Smooth muscle cell (in vitro differentiated cells): ENCODE data around the gene ZKSCAN3. TPM values are rescaled to one million over a fixed set of nuclear protein-coding genes. Genes with fewer than 3 reads are reported as not detected.

Experiments
- DNase-seq: peaks from one replicate; lab custom pipeline; 2025; ENCODE audit not compliant: unreplicated experiment; lab: John Stamatoyannopoulos, UW
- H2AFZ ChIP-seq: fragments of 200-600 bp; sonication (generic); 2 replicates; pipeline ENCODE4 v1.6.0; 2016; ENCODE audit warnings: antibody characterized with exemption, low read depth, mild to moderate bottlenecking
- H3F3A ChIP-seq: fragments of 200-600 bp; sonication (generic); 2 replicates; pipeline ENCODE4 v1.6.0; 2017; ENCODE audit warnings: antibody characterized with exemption, low read depth
- H3K27ac ChIP-seq: fragments of 200-600 bp; sonication (generic); 2 replicates; pipeline ENCODE4 v1.5.1; 2016; ENCODE audit warnings: low read depth, mild to moderate bottlenecking
- H3K27me3 ChIP-seq: fragments of 200-600 bp; sonication (generic); 2 replicates; pipeline ENCODE4 v1.6.1; 2016; ENCODE audit warnings: low read depth, mild to moderate bottlenecking
- H3K36me3 ChIP-seq: fragments of 200-600 bp; sonication (generic); 2 replicates; pipeline ENCODE4 v1.5.1; 2016; ENCODE audit warnings: low read depth
- H3K4me1 ChIP-seq: fragments of 200-600 bp; sonication (generic); 2 replicates; pipeline ENCODE4 v1.5.1; 2016; ENCODE audit warnings: low read depth
- H3K4me2 ChIP-seq: fragments of 200-600 bp; sonication (generic); 2 replicates; pipeline ENCODE4 v1.6.0; 2016; ENCODE audit warnings: mild to moderate bottlenecking
- H3K4me3 ChIP-seq: fragments of 200-600 bp; sonication (generic); 2 replicates; pipeline ENCODE4 v1.5.1; 2016; ENCODE audit warnings: mild to moderate bottlenecking
- H3K79me2 ChIP-seq: fragments of 200-600 bp; sonication (generic); 2 replicates; pipeline ENCODE4 v1.6.0; 2016; ENCODE audit warnings: low read depth, mild to moderate bottlenecking
- H3K9ac ChIP-seq: fragments of 200-600 bp; sonication (generic); 2 replicates; pipeline ENCODE4 v1.6.0; 2016; ENCODE audit warnings: low read depth
- H3K9me3 ChIP-seq: fragments of 200-600 bp; sonication (generic); replicated peaks from 2 replicates; pipeline ENCODE4 v1.5.1; 2016; ENCODE audit warnings: low read depth
- H4K20me1 ChIP-seq: fragments of 200-600 bp; sonication (generic); 2 replicates; pipeline ENCODE4 v1.6.0; 2016; ENCODE audit warnings: low read depth
- CTCF ChIP-seq: fragments of 200-600 bp; sonication (generic); IDR thresholded peaks from 2 replicates; pipeline ENCODE4 v1.5.1; 2017; ENCODE audit warnings: borderline replicate concordance, mild to moderate bottlenecking, antibody characterized with exemption; ENCODE audit not compliant: insufficient read depth, poor library complexity, severe bottlenecking
- WGBS: methylation state at CpG from one replicate; pipeline ENCODE4 v1.1.7; 2016; ENCODE audit warnings: low lambda C conversion rate; 5-methylcytosine and 5-hydroxymethylcytosine counted together
- polyA plus RNA-seq: library from polyadenylated mRNA; unstranded; fragments of >200 nt; fragmentation: Nextera tagmentation; extraction: Ambion mirVana; gene quantifications from 2 replicates; pipeline ENCODE4 v1.2.1, GENCODE V29; 2016
- small RNA-seq: library from RNA; depleted of rRNA; stranded (forward); fragments of <200 nt; gene quantifications from one replicate; pipeline ENCODE3, GENCODE V24; 2014
- total RNA-seq: library from RNA; depleted of rRNA; stranded (reverse); fragments of >200 nt; gene quantifications from 2 replicates; pipeline ENCODE4 v1.2.3, GENCODE V29; 2014

The ZKSCAN3 gene
- total and polyA plus RNA-seq, 2 experiments from 2014 or later = 3.6 to 5.2 TPM

DNA sequence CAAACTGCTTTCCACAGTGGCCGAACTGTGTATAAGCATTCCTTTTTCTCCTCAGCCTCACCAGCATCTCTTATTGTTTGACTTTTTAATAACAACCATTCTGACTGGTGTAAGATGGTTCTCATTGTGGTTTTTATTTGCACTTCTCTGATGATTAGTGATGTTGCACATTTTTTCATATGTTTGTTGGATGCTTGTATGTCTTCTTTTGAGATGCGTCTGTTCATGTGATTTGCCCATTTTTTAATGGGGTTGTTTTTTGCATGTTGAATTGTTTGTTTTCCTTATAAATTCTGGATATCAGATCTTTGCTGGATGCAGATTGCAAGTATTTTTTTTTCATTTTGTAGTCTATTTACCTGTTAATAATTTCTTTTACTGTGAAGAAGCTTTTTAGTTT is 61.0 kb downstream of the ZKSCAN3 start:
- Histone ChIP-seq H4K20me1 (no peaks in the 10 kb centered on the region), H3K9ac (no peak overlapping the region), H2AFZ (no peak overlapping the region), H3K4me1 (no peaks in the 10 kb centered on the region), H3K9me3 (no peaks in the 10 kb centered on the region), H3K4me2 (no peak overlapping the region), H3K27ac (no peak overlapping the region), H3K27me3 (no peaks in the 10 kb centered on the region), H3K36me3 (no peaks in the 10 kb centered on the region), H3K4me3 (no peak overlapping the region), H3F3A (no peaks in the 10 kb centered on the region), H3K79me2 (no peaks in the 10 kb centered on the region)
- no peak for TF ChIP-seq CTCF
- WGBS = 96% methylated on average over 2 of the region's 2 CpGs
- no peak for DNase-seq

DNA sequence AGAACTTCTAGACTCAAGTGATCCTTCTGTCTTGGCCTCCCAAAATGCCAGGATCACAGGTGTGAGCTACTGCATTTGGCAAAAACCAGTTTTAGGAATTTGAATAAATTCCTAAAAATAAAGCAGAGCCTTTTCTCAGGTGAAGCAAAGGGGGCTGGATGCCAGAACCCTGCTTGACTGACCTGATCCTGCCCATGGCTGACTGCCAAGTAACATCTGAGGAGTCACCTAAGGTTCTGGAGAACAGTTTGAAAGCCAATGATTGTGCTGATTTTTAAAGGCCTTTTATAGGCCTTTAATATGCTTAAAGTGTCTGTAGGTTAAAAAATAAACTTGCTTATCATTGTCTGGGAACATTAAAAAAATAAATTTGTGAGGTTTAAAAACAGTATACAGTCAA is 63.9 kb downstream of the ZKSCAN3 start:
- Histone ChIP-seq H3K36me3 (no peaks in the 10 kb centered on the region), H3K4me1 (no peaks in the 10 kb centered on the region), H3K9ac (no peak overlapping the region), H4K20me1 (no peaks in the 10 kb centered on the region), H3K27me3 (no peaks in the 10 kb centered on the region), H3K79me2 (no peaks in the 10 kb centered on the region), H2AFZ (no peak overlapping the region), H3K4me2 (no peak overlapping the region), H3K4me3 (no peak overlapping the region), H3K9me3 (no peaks in the 10 kb centered on the region), H3K27ac (no peak overlapping the region), H3F3A (no peaks in the 10 kb centered on the region)
- DNase-seq = no peak
- no peak for TF ChIP-seq CTCF

Small RNAs within 50 kb of the gene (small RNA-seq; reads per million reads assigned to genes)
- gene AL021997.1 (not detected), gene AL021997.2 (not detected), gene RNU2-45P (not detected)

Other genes with a start within 250 kb of the ZKSCAN3 start
- gene ZSCAN16, start 225.3 kb upstream of the ZKSCAN3 start, total RNA-seq = 0.81 and 1.1 TPM in 2 replicates
- 0.86 and 3.5 TPM in 2 replicates for gene ZSCAN16, start 225.3 kb upstream of the ZKSCAN3 start, polyA plus RNA-seq
- gene ZKSCAN8, start 208.1 kb upstream of the ZKSCAN3 start, total RNA-seq = 19.9 and 23.0 TPM in 2 replicates
- 4.1 and 5.5 TPM in 2 replicates for gene ZKSCAN8, start 208.1 kb upstream of the ZKSCAN3 start, polyA plus RNA-seq
- gene ZSCAN9, start 124.7 kb upstream of the ZKSCAN3 start, total RNA-seq = 18.3 and 18.4 TPM in 2 replicates
- gene ZSCAN9, start 124.7 kb upstream of the ZKSCAN3 start, polyA plus RNA-seq = 7.3 and 12.4 TPM in 2 replicates
- gene ZKSCAN4, start 97.7 kb upstream of the ZKSCAN3 start, total RNA-seq = 4.5 and 5.1 TPM in 2 replicates
- 5.2 TPM in 2 replicates for gene ZKSCAN4, start 97.7 kb upstream of the ZKSCAN3 start, polyA plus RNA-seq
- gene NKAPL, start 90.7 kb upstream of the ZKSCAN3 start, total RNA-seq = not detected in 2 replicates
- 0.18 and 0.28 TPM in 2 replicates for gene NKAPL, start 90.7 kb upstream of the ZKSCAN3 start, polyA plus RNA-seq
- 16.1 and 22.4 TPM in 2 replicates for gene ZSCAN26, start 82.8 kb upstream of the ZKSCAN3 start, total RNA-seq
- 7.0 and 10.7 TPM in 2 replicates for gene ZSCAN26, start 82.8 kb upstream of the ZKSCAN3 start, polyA plus RNA-seq
- gene PGBD1, start 68.4 kb upstream of the ZKSCAN3 start, total RNA-seq = 9.2 and 15.1 TPM in 2 replicates
- gene PGBD1, start 68.4 kb upstream of the ZKSCAN3 start, polyA plus RNA-seq = 8.1 and 9.7 TPM in 2 replicates
- 1.5 and 1.9 TPM in 2 replicates for gene ZSCAN31, start 13.8 kb upstream of the ZKSCAN3 start, total RNA-seq
- gene ZSCAN31, start 13.8 kb upstream of the ZKSCAN3 start, polyA plus RNA-seq = 1.1 and 6.2 TPM in 2 replicates
- gene ZSCAN12, start 49.8 kb downstream of the ZKSCAN3 start, total RNA-seq = 6.6 and 6.8 TPM in 2 replicates
- 1.3 and 3.2 TPM in 2 replicates for gene ZSCAN12, start 49.8 kb downstream of the ZKSCAN3 start, polyA plus RNA-seq
- 1.6 and 2.7 TPM in 2 replicates for gene ZSCAN23, start 93.5 kb downstream of the ZKSCAN3 start, total RNA-seq
- 0.60 and 0.94 TPM in 2 replicates for gene ZSCAN23, start 93.5 kb downstream of the ZKSCAN3 start, polyA plus RNA-seq
- not detected in 2 replicates for gene GPX6, start 165.8 kb downstream of the ZKSCAN3 start, total RNA-seq
- gene GPX6, start 165.8 kb downstream of the ZKSCAN3 start, polyA plus RNA-seq = not detected in 2 replicates
- 2.3 and 12.8 TPM in 2 replicates for gene GPX5, start 175.9 kb downstream of the ZKSCAN3 start, total RNA-seq
- gene GPX5, start 175.9 kb downstream of the ZKSCAN3 start, polyA plus RNA-seq = 6.5 and 9.5 TPM in 2 replicates